Activated CD8-positive, alpha-beta memory T cell treated with anti-CD3 and anti-CD28 coated beads, Interleukin-2, amount 50 U/mL, for 4 hours (primary cell): ENCODE data around the gene VWA3A.
"Not testable (repeated sequence)": the region's sequence is repeated elsewhere in the genome, so short reads cannot be mapped to it uniquely, and the experiment has no call there.

ENCODE experiments used
- DNase-seq: peaks from one replicate; pipeline ENCODE4 v3.0.0-alpha.2; 2020

Gene VWA3A

GRCh38 chr16:22141767-22142166 is 49.4 kb downstream of the VWA3A start:
- DNase-seq = no peak

- no peak for DNase-seq
Measured at GRCh38 chr16:22144520-22144919, 52.2 kb downstream of the VWA3A start.

- DNase-seq = no peak
Measured at GRCh38 chr16:22147853-22148252, 55.5 kb downstream of the VWA3A start.

GRCh38 chr16:22151246-22151998 is 59.1 kb downstream of the VWA3A start:
- no peak for DNase-seq

GRCh38 chr16:22152316-22152715 is 60.0 kb downstream of the VWA3A start:
- no peak for DNase-seq

GRCh38 chr16:22153078-22153477 is 60.7 kb downstream of the VWA3A start:
- DNase-seq = not testable (repeated sequence)

GRCh38 chr16:22161401-22161800 is 69.1 kb downstream of the VWA3A start:
- DNase-seq = no peak

- DNase-seq = peak; percentile 58
Measured at GRCh38 chr16:22161999-22162655, 69.8 kb downstream of the VWA3A start, which contains the start of gene SDR42E2. Gene SDR42E2 (plus strand): TSS chr16:22162506. CDS start chr16:22165583, 3,077 bp downstream.

GRCh38 chr16:22162656-22163009 is 70.3 kb downstream of the VWA3A start:
- DNase-seq = no peak

GRCh38 chr16:22163806-22164205 is 71.5 kb downstream of the VWA3A start:
- DNase-seq = no peak

GRCh38 chr16:22164482-22164881 is 72.1 kb downstream of the VWA3A start:
- DNase-seq = no peak

GRCh38 chr16:22165508-22166285 is 73.4 kb downstream of the VWA3A start:
- no peak for DNase-seq

- DNase-seq = no peak
Measured at GRCh38 chr16:22171953-22172352, 79.6 kb downstream of the VWA3A start.

GRCh38 chr16:22172642-22173041 is 80.3 kb downstream of the VWA3A start:
- not testable (repeated sequence) for DNase-seq

GRCh38 chr16:22174642-22175041 is 82.3 kb downstream of the VWA3A start:
- no peak for DNase-seq

GRCh38 chr16:22177968-22178930 is 85.9 kb downstream of the VWA3A start:
- DNase-seq = no peak

- no peak for DNase-seq
Measured at GRCh38 chr16:22181426-22181825, 89.1 kb downstream of the VWA3A start.

- DNase-seq = no peak
Measured at GRCh38 chr16:22181843-22182242, 89.5 kb downstream of the VWA3A start.

GRCh38 chr16:22183335-22183734 is 91.0 kb downstream of the VWA3A start:
- DNase-seq = no peak

GRCh38 chr16:22183901-22184614 is 91.7 kb downstream of the VWA3A start:
- no peak for DNase-seq

- no peak for DNase-seq
Measured at GRCh38 chr16:22184615-22184968, 92.3 kb downstream of the VWA3A start.

- no peak for DNase-seq
Measured at GRCh38 chr16:22186517-22186916, 94.2 kb downstream of the VWA3A start.
